Muscle of arm (tissue), 12 donors: Measurements from ENCODE around the gene MTCL1. TPM values are rescaled to one million over a fixed set of nuclear protein-coding genes. Genes with fewer than 3 reads are reported as not detected.

Experiments used
- DNase-seq: peaks from one replicate; pipeline ENCODE4 v3.0.0-alpha.2; 2013
- polyA plus RNA-seq, 12 donors: library from polyadenylated mRNA; unstranded; fragments of 120-200 nt; gene quantifications; one replicate each; pipeline ENCODE4 v1.2.1, GENCODE V29; 2013; ENCODE audit not compliant: insufficient read length in 12 of 12

The MTCL1 gene
- polyA plus RNA-seq, 12 donors: 18.2 to 51.8 (median 28.9) TPM; not detected in 1

- DNase-seq: no peak
These were observed 101.6 kb downstream of the MTCL1 start for GRCh38 chr18:8806798-8807487.

- no peak for DNase-seq
These were observed 102.1 kb downstream of the MTCL1 start for GRCh38 chr18:8807488-8807805.

GRCh38 chr18:8808001-8808400, 102.6 kb downstream of the MTCL1 start:
- DNase-seq: no peak

- no peak for DNase-seq
These were observed 104.2 kb downstream of the MTCL1 start for GRCh38 chr18:8809514-8809913.

- no peak for DNase-seq
These were observed 104.8 kb downstream of the MTCL1 start for GRCh38 chr18:8810157-8810556.

GRCh38 chr18:8811115-8811514, 105.8 kb downstream of the MTCL1 start:
- DNase-seq: no peak

GRCh38 chr18:8812631-8813030, 107.3 kb downstream of the MTCL1 start:
- no peak for DNase-seq

GRCh38 chr18:8813611-8814010, 108.3 kb downstream of the MTCL1 start:
- DNase-seq: no peak

- DNase-seq: no peak
These were observed 108.8 kb downstream of the MTCL1 start for GRCh38 chr18:8814206-8814605.

- DNase-seq: no peak
These were observed 110.9 kb downstream of the MTCL1 start for GRCh38 chr18:8816220-8816619.

GRCh38 chr18:8816816-8817215, 111.5 kb downstream of the MTCL1 start:
- no peak for DNase-seq

- no peak for DNase-seq
These were observed 113.6 kb downstream of the MTCL1 start for GRCh38 chr18:8818982-8819381.

GRCh38 chr18:8820396-8821082, 115.2 kb downstream of the MTCL1 start:
- DNase-seq: no peak

GRCh38 chr18:8821083-8821465, 115.7 kb downstream of the MTCL1 start:
- no peak for DNase-seq

- DNase-seq: no peak
These were observed 116.2 kb downstream of the MTCL1 start for GRCh38 chr18:8821531-8821930.

- DNase-seq: no peak
These were observed 117.3 kb downstream of the MTCL1 start for GRCh38 chr18:8822643-8823042.

- DNase-seq: no peak
These were observed 118.2 kb downstream of the MTCL1 start for GRCh38 chr18:8823530-8823929.

- DNase-seq: no peak
These were observed 119.5 kb downstream of the MTCL1 start for GRCh38 chr18:8824846-8825245.

- no peak for DNase-seq
These were observed 119.9 kb downstream of the MTCL1 start for GRCh38 chr18:8825273-8825672.

- DNase-seq: no peak
These were observed 120.5 kb downstream of the MTCL1 start for GRCh38 chr18:8825729-8826375.

GRCh38 chr18:8826514-8826913, 121.2 kb downstream of the MTCL1 start:
- no peak for DNase-seq

GRCh38 chr18:8826971-8827370, 121.6 kb downstream of the MTCL1 start:
- no peak for DNase-seq

GRCh38 chr18:8828300-8828699, 122.9 kb downstream of the MTCL1 start:
- DNase-seq: peak; percentile 15
